Activated CD8-positive, alpha-beta memory T cell treated with anti-CD3 and anti-CD28 coated beads for 48 hours (primary cell): ENCODE data around the gene ODR4.
A peak's percentile ranks its signal among the peaks of the same experiment; 100 is the strongest.
"Not testable (repeated sequence)": the region's sequence is repeated elsewhere in the genome, so short reads cannot be mapped to it uniquely, and the experiment has no call there.

ENCODE experiments used
- DNase-seq, 3 experiments: peaks; one replicate each; pipeline ENCODE4 v3.0.0-alpha.2; 2020; ENCODE audit warnings: low read depth in 2 of 3, low spot score in 2 of 3

Gene ODR4

DNA sequence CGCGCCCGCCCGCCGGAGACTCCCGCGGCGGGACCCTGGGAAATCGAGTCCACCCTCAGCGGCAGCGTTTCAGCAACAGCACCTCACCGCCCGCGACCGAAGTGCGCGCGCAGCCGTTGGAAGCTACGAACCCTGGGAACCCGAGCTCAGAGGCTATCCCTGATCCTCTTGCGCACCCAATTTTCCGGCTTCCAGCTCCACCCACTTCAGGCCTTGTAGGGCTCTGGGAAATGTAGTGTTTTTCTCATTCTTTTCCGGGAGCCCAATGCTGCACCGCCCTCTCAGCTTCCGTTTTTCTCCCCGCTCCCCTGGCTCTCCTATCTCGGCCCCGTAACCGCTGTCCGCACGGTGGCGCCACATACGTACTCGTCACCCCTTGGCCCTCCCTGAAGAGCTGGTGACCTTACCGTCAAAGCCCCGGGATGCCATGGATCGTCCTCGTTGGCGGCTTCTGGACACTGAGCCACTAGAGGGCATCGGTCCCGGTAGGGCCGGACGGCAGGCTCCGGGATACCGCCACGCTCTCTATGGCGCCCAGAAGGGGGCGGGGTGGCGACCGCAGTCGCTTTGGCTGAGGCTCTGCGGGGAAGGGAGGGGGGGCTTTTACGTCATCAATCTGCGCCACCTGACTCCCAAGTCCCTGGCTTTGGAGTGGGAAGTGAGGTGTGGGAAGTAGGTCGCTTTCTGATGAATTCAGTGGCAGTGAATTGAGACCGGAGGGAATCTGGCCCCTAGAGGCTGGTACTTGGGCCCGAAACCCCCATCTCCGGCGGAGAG lies at the start of gene ODR4, which contains the start of gene TPR:
ODR4 (plus strand) TSS at position 687 of the 777 bp plus-strand sequence. CDS start 3,948 bp downstream, outside the sequence.
TPR (minus strand) TSS at position 102 of the 777 bp plus-strand sequence. CDS start 225 bp downstream, outside the sequence.
- peak; percentile 85 to 91 (median 89) for DNase-seq

DNA sequence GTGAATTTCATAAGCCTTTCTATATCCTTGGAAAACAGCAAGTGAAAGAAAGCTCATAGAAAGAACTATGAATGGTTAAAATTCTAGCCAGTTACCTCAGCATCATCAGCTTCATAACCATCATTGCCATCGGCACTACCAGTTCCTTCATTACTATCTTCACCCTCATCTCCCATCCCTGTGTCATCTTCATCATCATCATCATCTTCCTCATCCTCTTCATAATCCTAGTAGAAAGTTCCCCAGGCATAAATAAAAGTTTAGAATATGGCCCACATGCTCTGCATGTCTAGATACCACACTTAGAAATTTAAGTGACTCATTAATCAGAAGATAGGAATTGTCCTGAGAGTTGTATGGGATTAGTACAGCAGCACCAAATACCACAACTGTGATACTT lies 49.6 kb upstream of the ODR4 start:
- no peak for DNase-seq

DNA sequence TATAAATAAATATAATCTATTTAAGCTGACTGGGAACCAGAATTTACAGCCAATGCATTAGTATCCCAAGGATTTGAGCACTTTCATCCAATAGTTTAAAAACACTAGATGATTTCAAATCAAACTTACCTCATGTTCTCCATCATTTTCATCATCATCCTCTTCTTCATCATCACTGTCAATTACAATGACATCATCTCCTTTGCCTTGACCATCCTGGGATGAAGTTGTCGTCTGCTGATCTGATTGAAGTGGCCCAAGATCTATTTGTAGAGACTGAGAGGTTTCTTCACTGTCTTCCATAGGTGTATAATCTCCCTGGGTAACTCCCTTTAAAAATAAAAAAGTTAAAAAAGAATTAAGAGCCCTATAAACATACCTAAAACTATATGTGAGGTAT lies 48.3 kb upstream of the ODR4 start:
- DNase-seq: no peak

DNA sequence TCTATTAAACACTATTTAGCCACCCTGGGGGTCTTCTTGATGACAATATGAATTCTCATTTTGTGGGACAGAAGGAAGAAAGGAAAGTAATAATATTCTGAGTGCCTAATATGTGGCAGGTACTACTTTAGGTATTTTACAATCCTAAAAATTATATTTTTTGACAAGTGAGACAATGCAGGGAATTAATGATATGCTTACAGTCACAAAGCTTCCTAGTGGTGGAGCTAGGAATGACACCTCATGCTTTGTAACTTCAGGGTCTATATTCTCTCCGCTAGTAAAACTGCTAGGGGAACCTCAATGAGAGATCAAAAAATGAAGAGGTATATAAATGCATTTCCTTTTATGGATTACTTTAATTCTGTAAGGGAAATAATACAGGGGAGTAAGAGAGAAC lies 44.9 kb upstream of the ODR4 start:
- no peak for DNase-seq

DNA sequence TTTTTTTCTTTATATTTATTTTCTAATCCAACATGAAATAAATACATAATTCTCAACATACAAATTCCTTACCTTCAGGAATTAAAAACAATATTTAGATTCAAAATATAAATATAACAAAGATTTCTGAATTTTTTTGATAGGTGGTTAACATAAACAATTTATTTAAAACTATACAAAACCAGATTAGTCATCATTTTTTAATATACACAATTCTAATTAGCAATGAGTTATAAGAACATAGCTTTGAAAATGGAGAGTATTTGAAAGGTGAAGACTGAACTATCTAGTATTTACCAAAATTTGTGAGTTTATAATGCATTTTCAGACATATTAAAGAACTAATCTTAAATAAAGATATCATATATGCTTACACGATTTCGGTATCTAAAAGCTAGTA lies 38.1 kb upstream of the ODR4 start:
- DNase-seq: no peak

- DNase-seq: no peak
Observed at GRCh38 chr1:186340772-186341171, 34.9 kb upstream of the ODR4 start.

- DNase-seq: not testable (repeated sequence)
Observed at GRCh38 chr1:186347837-186348691, 27.6 kb upstream of the ODR4 start.

GRCh38 chr1:186374303-186375151 lies 1.1 kb upstream of the ODR4 start:
- DNase-seq: peak in 1 of 3 experiments; percentile 16

GRCh38 chr1:186375929-186376319 lies 286 bp downstream of the ODR4 start:
- no peak for DNase-seq

- DNase-seq: no peak
Observed at GRCh38 chr1:186386725-186387383, 11.2 kb downstream of the ODR4 start.

DNA sequence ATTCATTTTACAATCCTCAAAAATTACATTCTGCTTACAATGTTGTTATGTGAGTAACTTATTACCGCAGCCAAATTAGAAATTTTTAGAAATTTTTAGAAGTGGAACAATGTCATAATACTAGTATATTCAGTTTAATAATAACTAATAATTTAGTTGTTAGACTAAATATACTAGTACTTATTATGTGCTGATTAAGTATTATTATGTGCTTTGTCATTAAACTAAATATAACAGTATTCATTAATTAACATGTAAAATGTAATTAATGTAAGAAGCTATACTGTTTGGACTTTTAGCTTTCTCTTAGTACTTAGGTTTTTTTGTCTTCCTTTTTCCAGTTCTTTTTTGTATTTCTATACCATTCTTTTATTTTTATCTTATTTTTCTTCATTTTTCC lies 15.3 kb downstream of the ODR4 start:
- DNase-seq: no peak

- no peak for DNase-seq
Observed at GRCh38 chr1:186391841-186392240, 16.2 kb downstream of the ODR4 start.

GRCh38 chr1:186392711-186393110 lies 17.1 kb downstream of the ODR4 start:
- not testable (repeated sequence) for DNase-seq

DNA sequence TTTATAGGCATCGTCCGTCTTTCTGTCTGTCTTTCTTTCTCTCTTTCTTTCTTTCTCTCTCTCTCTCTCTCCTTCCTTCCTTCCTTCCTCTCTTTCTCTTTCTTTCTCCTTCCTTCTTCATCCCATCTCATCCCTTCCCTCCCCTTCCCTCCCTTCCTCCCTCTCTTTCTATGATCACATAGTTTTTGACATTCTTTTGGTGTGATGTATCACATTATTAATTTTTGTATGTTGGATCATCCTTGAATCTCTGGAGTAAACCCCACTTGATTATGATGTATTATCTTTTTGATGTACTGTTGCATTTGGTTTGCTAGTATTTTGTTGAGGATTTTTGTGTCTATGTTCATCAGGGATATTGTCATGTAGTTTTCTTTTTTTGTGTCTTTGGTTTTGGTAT lies 25.8 kb downstream of the ODR4 start:
- DNase-seq: not testable (repeated sequence)

GRCh38 chr1:186403632-186404031 lies 28.0 kb downstream of the ODR4 start:
- DNase-seq: no peak

DNA sequence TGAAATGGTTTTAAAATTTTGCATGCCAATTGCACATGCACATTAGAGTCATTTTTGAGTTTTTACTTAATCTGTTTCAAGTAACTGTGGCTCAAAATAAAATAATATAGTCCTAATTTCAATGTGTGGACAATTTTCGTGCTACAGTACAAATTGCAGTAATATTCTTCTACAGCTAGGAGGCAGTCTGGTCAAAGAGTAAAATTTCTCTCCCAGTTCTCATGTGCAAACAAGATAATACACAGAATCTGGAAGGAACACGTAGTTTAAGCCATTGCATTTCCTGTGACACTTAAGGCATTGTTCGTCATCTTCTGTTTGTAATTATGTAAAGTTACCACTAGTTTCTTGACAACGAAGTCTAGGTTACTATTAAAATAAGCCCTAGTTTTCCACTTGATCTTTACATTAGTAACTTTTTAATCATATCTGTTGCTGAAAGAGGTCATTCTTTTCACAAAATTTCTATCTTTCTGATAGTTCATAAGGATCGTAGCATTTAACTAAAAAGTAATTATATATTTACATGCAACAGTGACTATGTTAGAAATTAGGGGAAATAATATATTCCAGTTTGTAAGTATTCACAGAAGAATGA lies 28.9 kb downstream of the ODR4 start:
- DNase-seq: no peak

DNA sequence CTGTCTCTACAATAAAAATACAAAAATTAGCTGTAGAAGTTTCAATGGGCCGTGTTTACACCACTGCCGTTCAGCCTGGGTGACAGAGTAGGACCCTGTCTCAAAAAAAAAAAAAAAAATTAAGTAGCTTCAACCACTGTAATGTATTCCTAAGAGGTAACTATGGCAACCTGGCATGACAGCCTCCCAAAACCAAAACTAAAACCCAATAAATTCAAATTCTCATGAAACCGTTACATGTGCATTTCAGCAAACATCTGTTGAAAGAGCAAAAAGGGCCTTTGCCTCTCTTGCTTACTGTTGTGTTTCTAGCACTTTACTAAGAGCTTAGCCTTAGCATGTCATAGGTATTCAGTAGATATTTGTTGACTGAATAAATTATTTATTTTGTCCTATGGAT lies 33.5 kb downstream of the ODR4 start:
- DNase-seq: no peak

GRCh38 chr1:186413319-186413718 lies 37.7 kb downstream of the ODR4 start:
- no peak for DNase-seq

- DNase-seq: no peak
Observed at GRCh38 chr1:186418503-186418902, 42.9 kb downstream of the ODR4 start.

DNA sequence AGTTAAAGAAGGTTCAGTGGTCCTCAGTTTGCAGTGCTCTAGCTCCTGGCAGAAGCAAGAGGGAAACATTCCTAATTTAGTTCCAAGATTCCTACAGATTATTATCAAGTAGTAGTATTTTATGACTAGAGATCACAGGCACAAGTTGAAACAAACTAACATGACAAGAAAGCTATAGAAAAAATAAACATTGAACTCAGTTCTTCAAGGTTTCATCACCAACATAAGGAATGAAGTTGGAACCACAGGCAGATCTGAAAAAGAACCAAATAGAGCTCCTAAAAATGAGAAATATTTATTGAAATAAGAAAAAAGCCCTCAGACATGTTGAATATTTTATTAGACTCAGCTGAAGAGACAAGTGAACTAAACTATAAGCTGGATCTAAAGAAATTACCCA lies 44.7 kb downstream of the ODR4 start:
- no peak for DNase-seq
